Tibial nerve (tissue), 4 donors: Measurements from ENCODE around the gene EXD3. TPM values are rescaled to one million over a fixed set of nuclear protein-coding genes. Genes with fewer than 3 reads are reported as not detected.

Experiments
- DNase-seq, 2 donors: peaks; one replicate each; pipeline ENCODE4 v3.0.0-alpha.2; 2019; ENCODE audit warnings: low spot score in 2 of 2
- H3K27ac ChIP-seq, 4 donors: fragments of 200-600 bp; sonication (generic) in 3 of 4; one replicate each; pipeline ENCODE4 v1.5.1; 2017 to 2019; ENCODE audit warnings: mild to moderate bottlenecking in 1 of 4
- H3K27me3 ChIP-seq, 2 donors: fragments of 200-600 bp; sonication (generic) in 1 of 2; one replicate each; pipeline versions ENCODE4 v1.5.1 to v1.6.0; 2017 to 2019
- H3K36me3 ChIP-seq, 3 donors: fragments of 200-600 bp; sonication (generic); one replicate each; pipeline ENCODE4 v1.5.1; 2018 to 2019
- H3K4me1 ChIP-seq, 4 donors: fragments of 200-600 bp; sonication (generic) in 3 of 4; one replicate each; pipeline ENCODE4 v1.5.1; 2017 to 2019
- H3K4me3 ChIP-seq, 4 donors: fragments of 200-600 bp; sonication (generic) in 3 of 4; one replicate each; pipeline ENCODE4 v1.5.1; 2017 to 2019; ENCODE audit warnings: mild to moderate bottlenecking in 1 of 4, moderate library complexity in 1 of 4
- H3K9me3 ChIP-seq, 4 donors: fragments of 200-600 bp; sonication (generic) in 3 of 4; one replicate each; pipeline ENCODE4 v1.5.1; 2017 to 2019
- EP300 ChIP-seq, 2 donors: sonication (generic); formaldehyde crosslinking; IDR thresholded peaks; one replicate each; pipeline ENCODE4 v1.6.1; 2017; ENCODE audit warnings: antibody characterized with exemption in 2 of 2, mild to moderate bottlenecking in 1 of 2
- POLR2A ChIP-seq, 2 donors: fragments of 450-650 bp; IDR thresholded peaks; one replicate each; pipeline ENCODE4 v1.6.1; 2017; ENCODE audit warnings: antibody characterized with exemption in 2 of 2, mild to moderate bottlenecking in 2 of 2, moderate library complexity in 2 of 2
- WGBS, 2 donors: methylation state at CpG; one replicate each; pipeline ENCODE4 v1.1.5; 2018; 5-methylcytosine and 5-hydroxymethylcytosine counted together
- total RNA-seq, 4 donors: library from RNA; depleted of rRNA; stranded (reverse); fragments of >200 nt; gene quantifications; one replicate each; pipeline ENCODE4 v1.1.0, GENCODE V29; 2016
- TF ChIP-seq, protein P1 (sequence below), 5 experiments: fragments of 200-600 bp in 3 of 5; fragments of 450-650 bp in 2 of 5; sonication (generic) in 3 of 5; IDR thresholded peaks; one replicate each; pipeline ENCODE4 v1.5.1; 2016 to 2019; ENCODE audit warnings: antibody characterized with exemption in 5 of 5, mild to moderate bottlenecking in 3 of 5, moderate library complexity in 2 of 5

EXD3 gene
- total RNA-seq, 4 donors from 2014 or later = 27.6 to 99.9 (median 55.2) TPM

DNA sequence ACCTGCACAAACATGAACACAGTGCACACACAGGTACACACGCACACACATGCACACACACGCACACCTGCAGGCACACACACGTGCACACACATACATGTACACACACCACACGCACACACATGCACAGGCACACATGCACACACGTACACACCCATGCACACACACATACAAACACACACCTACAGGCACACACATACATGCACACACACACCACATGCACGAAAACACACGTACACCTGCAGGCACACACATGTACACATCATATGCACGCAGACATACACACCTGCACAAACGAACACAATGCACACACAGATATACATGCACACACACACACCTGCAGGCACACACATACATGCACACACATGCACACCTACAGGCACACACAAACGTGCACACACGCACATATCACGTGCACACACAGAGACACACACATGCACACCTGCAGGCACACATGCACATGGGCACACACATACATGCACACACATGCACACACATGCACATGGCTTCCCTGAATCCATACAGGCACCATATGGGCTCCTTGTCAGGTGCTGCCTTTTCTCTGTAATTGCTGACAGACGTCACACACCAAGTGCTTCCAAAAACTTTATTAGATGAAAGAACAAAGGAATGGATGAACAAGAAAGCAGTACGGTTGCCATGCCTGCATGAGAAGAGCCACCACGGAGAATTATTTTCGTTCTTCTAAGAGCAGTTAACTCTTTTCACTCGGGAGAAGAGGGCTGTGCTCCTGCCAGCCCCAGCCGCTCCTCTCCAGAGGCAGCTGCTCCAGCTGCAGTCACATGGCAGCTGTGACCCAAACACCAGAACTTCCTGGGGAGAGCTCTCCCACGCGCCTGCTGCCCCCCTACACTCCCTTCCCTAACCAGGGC, 57.2 kb downstream of the EXD3 start:
- TF ChIP-seq POLR2A (IDR thresholded peaks at IDR 0.05) = no peak
- TF ChIP-seq, protein P1, sequence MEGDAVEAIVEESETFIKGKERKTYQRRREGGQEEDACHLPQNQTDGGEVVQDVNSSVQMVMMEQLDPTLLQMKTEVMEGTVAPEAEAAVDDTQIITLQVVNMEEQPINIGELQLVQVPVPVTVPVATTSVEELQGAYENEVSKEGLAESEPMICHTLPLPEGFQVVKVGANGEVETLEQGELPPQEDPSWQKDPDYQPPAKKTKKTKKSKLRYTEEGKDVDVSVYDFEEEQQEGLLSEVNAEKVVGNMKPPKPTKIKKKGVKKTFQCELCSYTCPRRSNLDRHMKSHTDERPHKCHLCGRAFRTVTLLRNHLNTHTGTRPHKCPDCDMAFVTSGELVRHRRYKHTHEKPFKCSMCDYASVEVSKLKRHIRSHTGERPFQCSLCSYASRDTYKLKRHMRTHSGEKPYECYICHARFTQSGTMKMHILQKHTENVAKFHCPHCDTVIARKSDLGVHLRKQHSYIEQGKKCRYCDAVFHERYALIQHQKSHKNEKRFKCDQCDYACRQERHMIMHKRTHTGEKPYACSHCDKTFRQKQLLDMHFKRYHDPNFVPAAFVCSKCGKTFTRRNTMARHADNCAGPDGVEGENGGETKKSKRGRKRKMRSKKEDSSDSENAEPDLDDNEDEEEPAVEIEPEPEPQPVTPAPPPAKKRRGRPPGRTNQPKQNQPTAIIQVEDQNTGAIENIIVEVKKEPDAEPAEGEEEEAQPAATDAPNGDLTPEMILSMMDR (IDR thresholded peaks at IDR 0.05) = no peak
- no peak for TF ChIP-seq EP300 (IDR thresholded peaks at IDR 0.05)
- H3K36me3 ChIP-seq = peaks cover 0 to 33% (median 0%) of the 10 kb centered on the region in 3 donors
- H3K4me1 ChIP-seq = peaks cover 0 to 15% (median 0%) of the 10 kb centered on the region in 4 donors
- H3K27ac ChIP-seq = no peak overlapping the region
- no peak for DNase-seq
- no peaks in the 10 kb centered on the region for H3K27me3 ChIP-seq
- peaks cover 0 to 12% (median 0%) of the 10 kb centered on the region in 4 donors for H3K9me3 ChIP-seq
- H3K4me3 ChIP-seq = no peak overlapping the region
- WGBS, 2 donors = 80 to 84% methylated on average over 20 of the region's 20 CpGs

DNA sequence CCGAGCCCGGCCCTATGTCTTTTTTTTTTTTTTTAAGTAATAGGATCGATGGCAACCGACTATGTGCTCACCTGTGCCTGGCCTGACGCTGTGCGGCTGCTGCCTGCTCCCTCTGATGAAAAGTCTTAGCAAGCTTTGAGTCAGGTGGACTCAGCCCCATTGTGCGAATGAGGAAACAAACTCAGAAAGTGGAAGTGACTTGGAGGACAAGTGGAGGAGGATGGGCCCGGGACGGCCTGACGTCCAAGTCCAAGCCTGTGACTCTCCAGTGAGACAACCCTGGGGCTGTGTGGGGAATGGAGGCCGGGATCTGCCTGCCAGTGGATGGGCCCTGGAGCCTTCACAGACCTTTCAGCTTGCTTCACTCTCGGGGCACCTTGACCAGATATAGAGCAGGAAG, 57.9 kb downstream of the EXD3 start:
- Histone ChIP-seq H3K4me1 (peaks cover 0 to 10% (median 0%) of the 10 kb centered on the region in 4 donors), H3K4me3 (no peak overlapping the region), H3K27me3 (no peaks in the 10 kb centered on the region), H3K27ac (no peak overlapping the region), H3K36me3 (peaks cover 0 to 33% (median 0%) of the 10 kb centered on the region in 3 donors), H3K9me3 (peaks cover 0 to 12% (median 0%) of the 10 kb centered on the region in 4 donors)
- WGBS, 2 donors = 85 to 95% methylated on average over 12 of the region's 12 CpGs
- no peak for DNase-seq
- TF ChIP-seq POLR2A (IDR thresholded peaks at IDR 0.05) (no peak), EP300 (IDR thresholded peaks at IDR 0.05) (no peak)
- TF ChIP-seq, protein P1 (IDR thresholded peaks at IDR 0.05) = no peak

DNA sequence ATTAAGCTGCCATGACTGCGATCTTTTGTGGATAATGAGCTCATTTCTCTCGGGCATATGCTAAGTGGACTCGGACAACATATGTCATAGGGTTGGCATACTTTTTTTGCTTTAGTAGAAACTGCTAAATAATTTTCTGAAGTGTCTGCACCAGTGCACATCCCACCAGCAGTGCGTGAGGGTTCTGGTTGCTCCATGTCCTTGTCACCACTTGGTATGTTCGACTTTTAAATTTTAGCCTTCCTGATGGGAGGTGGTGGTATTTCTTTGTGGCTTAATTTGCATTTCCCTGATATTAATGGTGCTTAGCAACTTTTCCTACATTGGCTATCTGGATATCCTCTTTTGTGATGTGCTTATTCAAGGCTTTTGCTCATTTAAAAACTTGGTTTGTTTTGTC, 63.1 kb downstream of the EXD3 start:
- DNase-seq = no peak
- no peak for TF ChIP-seq POLR2A (IDR thresholded peaks at IDR 0.05)
- TF ChIP-seq EP300 (IDR thresholded peaks at IDR 0.05) = no peak
- TF ChIP-seq, protein P1 (IDR thresholded peaks at IDR 0.05) = no peak
- WGBS, 2 donors = 92% methylated on average over 5 of the region's 5 CpGs; no CpG with 5 or more reads in 1 of the 2 donors

DNA sequence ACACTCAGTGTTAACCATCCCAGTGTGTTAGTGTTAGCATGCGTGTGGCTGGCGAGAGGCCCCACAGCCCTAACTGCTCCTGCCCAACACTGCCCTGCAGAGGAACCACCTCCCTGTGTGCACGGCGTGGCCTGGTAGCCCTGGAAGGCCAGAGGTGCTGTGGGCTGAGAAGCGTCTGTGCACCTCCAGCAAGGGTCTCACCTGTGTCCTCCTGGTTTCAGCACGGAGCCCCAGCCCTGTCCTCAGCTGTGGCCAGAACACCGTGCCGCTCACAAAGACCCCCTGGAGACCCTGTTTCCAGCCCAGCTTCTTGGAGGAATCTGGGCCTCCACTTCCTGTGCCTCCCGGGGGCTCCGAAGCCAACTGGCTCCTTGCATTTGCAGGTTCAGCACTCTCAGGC, 64.8 kb downstream of the EXD3 start:
- WGBS, 2 donors = 87 to 96% methylated on average over 9 of the region's 10 CpGs
- TF ChIP-seq EP300 (IDR thresholded peaks at IDR 0.05) (no peak), POLR2A (IDR thresholded peaks at IDR 0.05) (no peak)
- TF ChIP-seq, protein P1 (IDR thresholded peaks at IDR 0.05) = no peak

More for the DNA sequence above, 63.1 kb downstream of the EXD3 start:
- no peak overlapping the region for H3K27ac ChIP-seq
- no peaks in the 10 kb centered on the region for H3K27me3 ChIP-seq
- peaks cover 0 to 42% (median 3%) of the 10 kb centered on the region in 4 donors for H3K9me3 ChIP-seq
- H3K36me3 ChIP-seq = peaks cover 0 to 37% (median 0%) of the 10 kb centered on the region in 3 donors
- no peak overlapping the region for H3K4me3 ChIP-seq
- no peaks in the 10 kb centered on the region for H3K4me1 ChIP-seq

DNA sequence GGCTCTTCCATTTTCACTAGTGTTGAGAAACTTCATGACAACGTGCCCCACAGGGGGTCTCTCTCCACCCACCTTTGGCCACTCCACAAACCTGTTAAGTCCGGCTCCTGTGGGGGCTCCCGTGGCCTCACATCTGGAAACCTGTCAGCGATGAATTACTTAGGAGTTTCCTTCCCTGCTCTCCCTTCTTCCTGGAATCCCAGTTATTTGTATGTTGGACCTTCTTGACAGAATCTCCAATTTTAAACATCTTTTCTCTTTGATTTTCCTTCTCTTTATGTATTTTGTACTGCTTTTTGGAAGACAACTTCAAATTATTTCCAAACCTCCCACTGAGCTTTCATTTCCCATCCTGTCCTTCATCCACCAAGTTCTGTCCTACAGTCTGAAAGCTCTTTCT, 65.8 kb downstream of the EXD3 start:
- H3K4me3 ChIP-seq = no peak overlapping the region
- H3K9me3 ChIP-seq = peaks cover 0 to 30% (median 3%) of the 10 kb centered on the region in 4 donors
- TF ChIP-seq EP300 (IDR thresholded peaks at IDR 0.05) (no peak), POLR2A (IDR thresholded peaks at IDR 0.05) (no peak)
- TF ChIP-seq, protein P1 (IDR thresholded peaks at IDR 0.05) = no peak
- H3K4me1 ChIP-seq = no peaks in the 10 kb centered on the region
- WGBS, 2 donors = 91 to 93% methylated on average over 4 of the region's 4 CpGs
- H3K36me3 ChIP-seq = peaks cover 0 to 52% (median 0%) of the 10 kb centered on the region in 3 donors
- no peak for DNase-seq
- H3K27me3 ChIP-seq = no peaks in the 10 kb centered on the region
- H3K27ac ChIP-seq = no peak overlapping the region

More for the DNA sequence above, 64.8 kb downstream of the EXD3 start:
- DNase-seq = no peak
- Histone ChIP-seq H3K9me3 (peaks cover 0 to 35% (median 3%) of the 10 kb centered on the region in 4 donors), H3K27me3 (no peaks in the 10 kb centered on the region), H3K27ac (no peak overlapping the region), H3K36me3 (peaks cover 0 to 46% (median 0%) of the 10 kb centered on the region in 3 donors), H3K4me1 (no peaks in the 10 kb centered on the region), H3K4me3 (no peak overlapping the region)
